Measurements from ENCODE around the gene NPC1.
A peak's percentile ranks its signal among the peaks of the same experiment; 100 is the strongest.
"Not testable (repeated sequence)": the region's sequence is repeated elsewhere in the genome, so short reads cannot be mapped to it uniquely, and the experiment has no call there.

Gene NPC1

GRCh38 chr18:23586249-23587196 is at the start of gene NPC1:
TSS of gene NPC1 (minus strand) at chr18:23586506. CDS start at chr18:23586343, 163 bp downstream.
- DNase-seq (ENCODE audit: low spot score): peak; percentile 99

GRCh38 chr18:23636071-23636399 is 49.7 kb upstream of the NPC1 start:
- no peak for DNase-seq (ENCODE audit: low spot score)

- no peak for DNase-seq (ENCODE audit: low spot score)
Measured at GRCh38 chr18:23635283-23636070, 49.2 kb upstream of the NPC1 start.

GRCh38 chr18:23634692-23635091 is 48.4 kb upstream of the NPC1 start:
- DNase-seq (ENCODE audit: low spot score): no peak

- DNase-seq (ENCODE audit: low spot score): no peak
Measured at GRCh38 chr18:23632615-23633014, 46.3 kb upstream of the NPC1 start.

GRCh38 chr18:23631746-23632145 is 45.4 kb upstream of the NPC1 start:
- DNase-seq (ENCODE audit: low spot score): peak; percentile 58

- no peak for DNase-seq (ENCODE audit: low spot score)
Measured at GRCh38 chr18:23631312-23631711, 45.0 kb upstream of the NPC1 start.

GRCh38 chr18:23629444-23629946 is 43.2 kb upstream of the NPC1 start:
- no peak for DNase-seq (ENCODE audit: low spot score)

GRCh38 chr18:23627970-23628369 is 41.7 kb upstream of the NPC1 start:
- DNase-seq (ENCODE audit: low spot score): no peak

- DNase-seq (ENCODE audit: low spot score): no peak
Measured at GRCh38 chr18:23627321-23627720, 41.0 kb upstream of the NPC1 start.

- no peak for DNase-seq (ENCODE audit: low spot score)
Measured at GRCh38 chr18:23626451-23627279, 40.4 kb upstream of the NPC1 start.

GRCh38 chr18:23623040-23623439 is 36.7 kb upstream of the NPC1 start:
- no peak for DNase-seq (ENCODE audit: low spot score)

GRCh38 chr18:23619388-23619881 is 33.1 kb upstream of the NPC1 start:
- DNase-seq (ENCODE audit: low spot score): peak; percentile 51

- DNase-seq (ENCODE audit: low spot score): no peak
Measured at GRCh38 chr18:23618862-23619387, 32.6 kb upstream of the NPC1 start.

- DNase-seq (ENCODE audit: low spot score): no peak
Measured at GRCh38 chr18:23617412-23618014, 31.2 kb upstream of the NPC1 start.

GRCh38 chr18:23616258-23616657 is 30.0 kb upstream of the NPC1 start:
- DNase-seq (ENCODE audit: low spot score): no peak

- DNase-seq (ENCODE audit: low spot score): no peak
Measured at GRCh38 chr18:23614891-23615290, 28.6 kb upstream of the NPC1 start.

GRCh38 chr18:23614413-23614812 is 28.1 kb upstream of the NPC1 start:
- no peak for DNase-seq (ENCODE audit: low spot score)

- DNase-seq (ENCODE audit: low spot score): not testable (repeated sequence)
Measured at GRCh38 chr18:23613091-23613475, 26.8 kb upstream of the NPC1 start.

GRCh38 chr18:23612434-23613090 is 26.3 kb upstream of the NPC1 start:
- DNase-seq (ENCODE audit: low spot score): no peak

Measured in D341Med (cell line).